ENCODE measurements around the gene HINFP.

- TF ChIP-seq, protein P1, sequence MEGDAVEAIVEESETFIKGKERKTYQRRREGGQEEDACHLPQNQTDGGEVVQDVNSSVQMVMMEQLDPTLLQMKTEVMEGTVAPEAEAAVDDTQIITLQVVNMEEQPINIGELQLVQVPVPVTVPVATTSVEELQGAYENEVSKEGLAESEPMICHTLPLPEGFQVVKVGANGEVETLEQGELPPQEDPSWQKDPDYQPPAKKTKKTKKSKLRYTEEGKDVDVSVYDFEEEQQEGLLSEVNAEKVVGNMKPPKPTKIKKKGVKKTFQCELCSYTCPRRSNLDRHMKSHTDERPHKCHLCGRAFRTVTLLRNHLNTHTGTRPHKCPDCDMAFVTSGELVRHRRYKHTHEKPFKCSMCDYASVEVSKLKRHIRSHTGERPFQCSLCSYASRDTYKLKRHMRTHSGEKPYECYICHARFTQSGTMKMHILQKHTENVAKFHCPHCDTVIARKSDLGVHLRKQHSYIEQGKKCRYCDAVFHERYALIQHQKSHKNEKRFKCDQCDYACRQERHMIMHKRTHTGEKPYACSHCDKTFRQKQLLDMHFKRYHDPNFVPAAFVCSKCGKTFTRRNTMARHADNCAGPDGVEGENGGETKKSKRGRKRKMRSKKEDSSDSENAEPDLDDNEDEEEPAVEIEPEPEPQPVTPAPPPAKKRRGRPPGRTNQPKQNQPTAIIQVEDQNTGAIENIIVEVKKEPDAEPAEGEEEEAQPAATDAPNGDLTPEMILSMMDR (conservative IDR thresholded peaks at IDR 0.05; ENCODE audit: low read length) = no peak
- no peak for TF ChIP-seq EZH2phosphoT487 (IDR thresholded peaks at IDR 0.05; ENCODE audit: borderline replicate concordance)
Measured at GRCh38 chr11:119101759-119102423, 19.5 kb upstream of the HINFP start, which contains the start of gene DPAGT1.
